HepG2 (cell line): Measurements from ENCODE around the gene XXYLT1. TPM values are rescaled to one million over a fixed set of nuclear protein-coding genes. Genes with fewer than 3 reads are reported as not detected.

Experiments
- ARID5B ChIP-seq: IDR thresholded peaks from 2 replicates; pipeline ENCODE4 v1.4.0; 2020; ENCODE audit warnings: mild to moderate bottlenecking, missing genetic modification reagents
- BCL6 ChIP-seq: IDR thresholded peaks from 2 replicates; pipeline ENCODE4 v1.6.1; 2016; ENCODE audit warnings: missing genetic modification reagents, missing compliant biosample characterization
- CTCF ChIP-seq: sonication (generic); formaldehyde crosslinking; IDR thresholded peaks from 2 replicates; pipeline ENCODE4 v1.5.0; 2020; ENCODE audit warnings: mild to moderate bottlenecking, missing genetic modification reagents, moderate library complexity
- ELF3 ChIP-seq: IDR thresholded peaks from 2 replicates; pipeline ENCODE4 v1.6.1; 2016; ENCODE audit warnings: missing genetic modification reagents, missing compliant biosample characterization
- HDAC2 ChIP-seq: sonication (generic); formaldehyde crosslinking; IDR thresholded peaks from 2 replicates; pipeline ENCODE4 v1.4.0; 2020; ENCODE audit warnings: missing genetic modification reagents
- HMG20A ChIP-seq: IDR thresholded peaks from 2 replicates; pipeline ENCODE4 v1.6.1; 2016; ENCODE audit warnings: borderline replicate concordance
- HNF1B ChIP-seq: sonication (generic); formaldehyde crosslinking; IDR thresholded peaks from 2 replicates; pipeline ENCODE4 v1.5.1; 2020; ENCODE audit warnings: mild to moderate bottlenecking, moderate library complexity, missing genetic modification reagents
- MED1 ChIP-seq: sonication (generic); formaldehyde crosslinking; IDR thresholded peaks from 2 replicates; pipeline ENCODE4 v1.4.0; 2020; ENCODE audit warnings: missing genetic modification reagents
- MLX ChIP-seq: IDR thresholded peaks from 2 replicates; pipeline ENCODE4 v1.6.1; 2016
- NR2F6 ChIP-seq, 2 experiments: IDR thresholded peaks; 2 replicates each; pipeline ENCODE4 v1.6.1; 2016; ENCODE audit warnings: antibody characterized with exemption in 1 of 2, mild to moderate bottlenecking in 1 of 2
- PITX1 ChIP-seq: sonication (generic); formaldehyde crosslinking; IDR thresholded peaks from 2 replicates; pipeline ENCODE4 v1.5.1; 2020; ENCODE audit warnings: mild to moderate bottlenecking, missing genetic modification reagents
- SOX5 ChIP-seq: IDR thresholded peaks from 2 replicates; pipeline ENCODE4 v1.6.1; 2016; ENCODE audit warnings: borderline replicate concordance
- SOX6 ChIP-seq, 2 experiments: fragments of 450-650 bp in 1 of 2; sonication (generic) in 1 of 2; formaldehyde crosslinking in 1 of 2; IDR thresholded peaks; 2 replicates each; pipeline versions ENCODE4 v1.4.0 to v1.6.1; 2017 to 2020; ENCODE audit warnings: antibody characterized with exemption in 1 of 2, mild to moderate bottlenecking in 1 of 2, missing genetic modification reagents in 1 of 2
- TCF7 ChIP-seq: sonication (generic); IDR thresholded peaks from 2 replicates; pipeline ENCODE4 v1.6.1; 2016; ENCODE audit warnings: antibody characterized with exemption, low read depth
- TMF1 ChIP-seq: sonication (generic); formaldehyde crosslinking; IDR thresholded peaks from 2 replicates; pipeline ENCODE4 v1.8.1; 2022; ENCODE audit warnings: low read depth, missing genetic modification reagents
- YEATS2 ChIP-seq: sonication (generic); formaldehyde crosslinking; IDR thresholded peaks from 2 replicates; pipeline ENCODE4 v1.4.0; 2020; ENCODE audit warnings: missing genetic modification reagents, borderline replicate concordance
- ZBTB43 ChIP-seq: sonication (generic); formaldehyde crosslinking; conservative IDR thresholded peaks from 2 replicates; pipeline ENCODE4 v1.4.0; 2020; ENCODE audit warnings: missing genetic modification reagents
- ZMYM3 ChIP-seq: sonication (generic); formaldehyde crosslinking; IDR thresholded peaks from 2 replicates; pipeline ENCODE4 v1.5.1; 2020; ENCODE audit warnings: mild to moderate bottlenecking, missing genetic modification reagents
- ZNF235 ChIP-seq: sonication (generic); formaldehyde crosslinking; IDR thresholded peaks from 2 replicates; pipeline ENCODE4 v1.8.1; 2023; ENCODE audit warnings: mild to moderate bottlenecking, missing genetic modification reagents, borderline replicate concordance
- polyA plus RNA-seq, 8 experiments: library from polyadenylated mRNA; depleted of rRNA in 3 of 8; stranded (reverse) in 7 of 8; unstranded in 1 of 8; fragments of >200 nt; fragmentation: Illumina TruSeq in 4 of 8; extraction: Trizol in 4 of 8; gene quantifications; 2 replicates each; pipeline versions ENCODE4 v1.2.1 to v1.2.3, GENCODE V29; 2011 to 2016; ENCODE audit warnings: low read depth in 4 of 8, missing spikeins in 1 of 8, mixed read lengths in 1 of 8; ENCODE audit not compliant: insufficient read depth in 1 of 8
- total RNA-seq, 5 experiments: library from RNA; depleted of rRNA; stranded (reverse); fragments of >200 nt; fragmentation: Illumina TruSeq; extraction: Trizol; gene quantifications; 2 replicates each; pipeline ENCODE4 v1.2.3, GENCODE V29; 2016; ENCODE audit warnings: low read depth in 1 of 5

The XXYLT1 gene
- total and polyA plus RNA-seq, 2 of the 13 experiments (the other 11 are each of a cell fraction or from before 2014, with no cell fraction given), result 17.7 to 19.0 TPM

- TF ChIP-seq MLX (CRISPR knock-in tag), result peak; percentile 36; the same call in 1 of the 2 replicates
- TF ChIP-seq ZMYM3 (CRISPR knock-in tag), result peak; percentile 81
- TF ChIP-seq NR2F6 (IDR thresholded peaks at IDR 0.05), result peak; percentile 32; the same call in 1 of the 2 replicates
- peak; percentile 41; the same call in 1 of the 2 replicates for TF ChIP-seq NR2F6 (CRISPR knock-in tag; IDR thresholded peaks at IDR 0.05)
- peak; percentile 51; the same call in 1 of the 2 replicates for TF ChIP-seq HDAC2
- TF ChIP-seq BCL6 (CRISPR knock-in tag), result peak; percentile 20; the same call in 1 of the 2 replicates
- TF ChIP-seq MED1, result peak; percentile 65
- 0 out of 2 replicates have a peak, but pooled peaks have one; percentile 59 for TF ChIP-seq PITX1 (CRISPR knock-in tag)
- TF ChIP-seq ELF3, result peak; percentile 57; the same call in 1 of the 2 replicates
- TF ChIP-seq SOX5 (CRISPR knock-in tag), result peak; percentile 35; the same call in 1 of the 2 replicates
- TF ChIP-seq SOX6 (IDR thresholded peaks at IDR 0.05), result no peak
- TF ChIP-seq SOX6 (CRISPR knock-in tag; IDR thresholded peaks at IDR 0.05), result 0 out of 2 replicates have a peak, but pooled peaks have one; percentile 26
- 0 out of 2 replicates have a peak, but pooled peaks have one; percentile 13 for TF ChIP-seq TMF1 (CRISPR knock-in tag)
- 0 out of 2 replicates have a peak, but pooled peaks have one; percentile 19 for TF ChIP-seq HMG20A (CRISPR knock-in tag)
- peak; percentile 51 for TF ChIP-seq HNF1B (CRISPR knock-in tag)
- TF ChIP-seq YEATS2 (CRISPR knock-in tag), result no peak
- no peak for TF ChIP-seq TCF7
- TF ChIP-seq ZNF235 (CRISPR knock-in tag), result 0 out of 2 replicates have a peak, but pooled peaks have one; percentile 10
- TF ChIP-seq ARID5B (CRISPR knock-in tag), result 0 out of 2 replicates have a peak, but pooled peaks have one; percentile 29
- peak; percentile 26; the same call in 1 of the 2 replicates for TF ChIP-seq CTCF (CRISPR knock-in tag)
- TF ChIP-seq ZBTB43 (CRISPR knock-in tag), result 0 out of 2 replicates have a peak, but pooled peaks have one; percentile 64
These were observed 211.3 kb downstream of the XXYLT1 start (continued) for GRCh38 chr3:195059471-195060216.
